Ishikawa (cell line): Measurements from ENCODE around the gene HSPA4L.

Experiments
- CEBPB ChIP-seq: IDR thresholded peaks from 2 replicates; pipeline ENCODE4 v1.6.1; 2012
- CREB1 ChIP-seq: IDR thresholded peaks from 2 replicates; pipeline ENCODE4 v1.6.1; 2012; ENCODE audit warnings: low read depth
- EGR1 ChIP-seq: IDR thresholded peaks from 2 replicates; pipeline ENCODE4 v1.6.1; 2012
- EP300 ChIP-seq: IDR thresholded peaks from 2 replicates; pipeline ENCODE4 v1.6.1; 2012; ENCODE audit warnings: borderline replicate concordance
- FOXM1 ChIP-seq: IDR thresholded peaks from 2 replicates; pipeline ENCODE4 v1.6.1; 2012; ENCODE audit warnings: low read depth, borderline replicate concordance
- NFIC ChIP-seq: IDR thresholded peaks from 2 replicates; pipeline ENCODE4 v1.6.1; 2012
- RAD21 ChIP-seq: IDR thresholded peaks from 2 replicates; pipeline ENCODE4 v1.6.1; 2012; ENCODE audit warnings: low read depth
- TAF1 ChIP-seq: IDR thresholded peaks from 2 replicates; pipeline ENCODE4 v1.6.1; 2012; ENCODE audit warnings: low read depth, mild to moderate bottlenecking
- TCF12 ChIP-seq: IDR thresholded peaks from 2 replicates; pipeline ENCODE4 v1.6.1; 2012; ENCODE audit warnings: low read depth
- TEAD4 ChIP-seq: IDR thresholded peaks from 2 replicates; pipeline ENCODE4 v1.6.1; 2012
- YY1 ChIP-seq: IDR thresholded peaks from 2 replicates; pipeline ENCODE4 v1.6.1; 2012; ENCODE audit warnings: low read depth
- ZBTB7A ChIP-seq: IDR thresholded peaks from 2 replicates; pipeline ENCODE4 v1.6.1; 2012; ENCODE audit warnings: low read depth
- TF ChIP-seq, protein P1 (sequence below): IDR thresholded peaks from 2 replicates; pipeline ENCODE4 v1.6.1; 2012
- TF ChIP-seq, protein P2 (sequence below): IDR thresholded peaks from 2 replicates; pipeline ENCODE4 v1.6.1; 2012; ENCODE audit warnings: low read depth, mild to moderate bottlenecking
- TF ChIP-seq, protein P3 (sequence below): IDR thresholded peaks from 2 replicates; pipeline ENCODE4 v1.6.1; 2012

HSPA4L gene

DNA sequence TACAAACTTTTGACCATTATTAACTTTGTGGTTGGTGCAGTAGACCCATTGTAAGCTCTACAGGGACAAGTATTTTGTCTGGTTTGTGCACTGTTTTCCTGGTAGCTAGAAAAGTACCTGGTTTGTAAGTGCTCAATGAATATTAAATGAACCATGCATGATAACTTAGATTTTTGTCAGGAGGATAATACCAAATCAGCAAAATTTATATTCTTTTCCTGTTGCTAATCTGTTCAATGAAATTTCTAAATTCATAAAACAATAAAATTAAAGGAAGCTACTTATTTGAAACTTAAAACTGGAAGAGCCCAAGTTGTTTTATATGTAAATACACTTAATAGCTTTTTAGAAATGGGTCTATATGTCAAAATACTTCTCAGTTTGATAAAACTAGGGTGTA is 17.6 kb downstream of the HSPA4L start:
- no peak for TF ChIP-seq ZBTB7A
- no peak for TF ChIP-seq EP300
- TF ChIP-seq RAD21 = no peak
- TF ChIP-seq CREB1 = no peak
- no peak for TF ChIP-seq NFIC
- no peak for TF ChIP-seq TCF12

DNA sequence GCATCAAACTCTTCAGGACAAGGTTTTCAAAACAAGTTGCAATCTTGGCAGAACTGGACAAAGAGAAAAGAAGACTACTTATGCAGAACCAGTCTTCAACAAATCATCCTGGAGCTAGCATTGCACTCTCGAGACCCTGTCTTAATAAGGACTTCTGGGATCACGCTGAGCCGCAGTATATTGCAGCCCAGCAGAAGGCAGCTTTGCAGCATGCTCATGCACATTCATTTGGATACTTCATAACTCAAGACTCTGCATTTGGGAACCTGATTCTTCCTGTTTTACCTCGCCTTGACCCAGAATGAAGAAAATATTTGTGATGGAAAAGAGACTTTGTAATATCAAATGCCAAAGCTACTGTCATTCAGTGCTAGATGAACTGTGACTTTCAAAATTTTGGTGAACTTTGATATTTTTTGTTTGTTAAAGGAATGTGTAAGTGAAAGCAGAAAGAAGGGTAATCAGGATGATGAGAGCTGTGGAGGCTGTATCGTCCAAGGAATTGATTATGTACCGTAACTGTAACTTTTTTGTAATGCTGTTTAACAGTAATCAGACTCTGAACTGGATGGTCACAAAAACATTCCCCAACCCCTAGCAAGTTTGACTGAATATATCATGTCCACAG is 27.2 kb downstream of the HSPA4L start:
- no peak for TF ChIP-seq TAF1
- no peak for TF ChIP-seq EP300
- no peak for TF ChIP-seq YY1
- no peak for TF ChIP-seq TEAD4
- TF ChIP-seq, protein P1, sequence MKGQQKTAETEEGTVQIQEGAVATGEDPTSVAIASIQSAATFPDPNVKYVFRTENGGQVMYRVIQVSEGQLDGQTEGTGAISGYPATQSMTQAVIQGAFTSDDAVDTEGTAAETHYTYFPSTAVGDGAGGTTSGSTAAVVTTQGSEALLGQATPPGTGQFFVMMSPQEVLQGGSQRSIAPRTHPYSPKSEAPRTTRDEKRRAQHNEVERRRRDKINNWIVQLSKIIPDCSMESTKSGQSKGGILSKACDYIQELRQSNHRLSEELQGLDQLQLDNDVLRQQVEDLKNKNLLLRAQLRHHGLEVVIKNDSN = no peak
- no peak for TF ChIP-seq FOXM1
- no peak for TF ChIP-seq CEBPB
- TF ChIP-seq EGR1 = no peak
- TF ChIP-seq, protein P2, sequence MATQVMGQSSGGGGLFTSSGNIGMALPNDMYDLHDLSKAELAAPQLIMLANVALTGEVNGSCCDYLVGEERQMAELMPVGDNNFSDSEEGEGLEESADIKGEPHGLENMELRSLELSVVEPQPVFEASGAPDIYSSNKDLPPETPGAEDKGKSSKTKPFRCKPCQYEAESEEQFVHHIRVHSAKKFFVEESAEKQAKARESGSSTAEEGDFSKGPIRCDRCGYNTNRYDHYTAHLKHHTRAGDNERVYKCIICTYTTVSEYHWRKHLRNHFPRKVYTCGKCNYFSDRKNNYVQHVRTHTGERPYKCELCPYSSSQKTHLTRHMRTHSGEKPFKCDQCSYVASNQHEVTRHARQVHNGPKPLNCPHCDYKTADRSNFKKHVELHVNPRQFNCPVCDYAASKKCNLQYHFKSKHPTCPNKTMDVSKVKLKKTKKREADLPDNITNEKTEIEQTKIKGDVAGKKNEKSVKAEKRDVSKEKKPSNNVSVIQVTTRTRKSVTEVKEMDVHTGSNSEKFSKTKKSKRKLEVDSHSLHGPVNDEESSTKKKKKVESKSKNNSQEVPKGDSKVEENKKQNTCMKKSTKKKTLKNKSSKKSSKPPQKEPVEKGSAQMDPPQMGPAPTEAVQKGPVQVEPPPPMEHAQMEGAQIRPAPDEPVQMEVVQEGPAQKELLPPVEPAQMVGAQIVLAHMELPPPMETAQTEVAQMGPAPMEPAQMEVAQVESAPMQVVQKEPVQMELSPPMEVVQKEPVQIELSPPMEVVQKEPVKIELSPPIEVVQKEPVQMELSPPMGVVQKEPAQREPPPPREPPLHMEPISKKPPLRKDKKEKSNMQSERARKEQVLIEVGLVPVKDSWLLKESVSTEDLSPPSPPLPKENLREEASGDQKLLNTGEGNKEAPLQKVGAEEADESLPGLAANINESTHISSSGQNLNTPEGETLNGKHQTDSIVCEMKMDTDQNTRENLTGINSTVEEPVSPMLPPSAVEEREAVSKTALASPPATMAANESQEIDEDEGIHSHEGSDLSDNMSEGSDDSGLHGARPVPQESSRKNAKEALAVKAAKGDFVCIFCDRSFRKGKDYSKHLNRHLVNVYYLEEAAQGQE = no peak
- TF ChIP-seq CREB1 = no peak
- TF ChIP-seq, protein P3, sequence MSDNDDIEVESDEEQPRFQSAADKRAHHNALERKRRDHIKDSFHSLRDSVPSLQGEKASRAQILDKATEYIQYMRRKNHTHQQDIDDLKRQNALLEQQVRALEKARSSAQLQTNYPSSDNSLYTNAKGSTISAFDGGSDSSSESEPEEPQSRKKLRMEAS = no peak
- no peak for TF ChIP-seq ZBTB7A

DNA sequence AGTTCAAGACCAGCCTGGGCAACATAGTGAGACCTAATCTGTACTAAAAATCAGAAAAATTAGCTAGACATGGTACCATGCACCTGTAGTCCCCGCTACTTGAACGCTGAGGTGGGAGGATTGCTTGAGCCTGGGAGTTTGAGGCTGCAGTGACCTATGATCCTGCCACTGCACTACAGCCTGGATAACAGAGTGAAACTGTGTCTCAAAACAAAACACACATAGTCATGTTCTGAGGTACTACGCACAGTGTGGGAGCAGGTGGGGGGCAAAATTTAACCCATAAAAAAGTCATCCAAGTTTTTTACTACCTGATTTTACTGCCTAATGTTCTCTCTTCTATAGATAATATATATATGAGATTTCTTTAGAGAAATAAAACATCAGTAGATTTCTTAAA is 28.4 kb downstream of the HSPA4L start:
- TF ChIP-seq TAF1 (no peak), FOXM1 (no peak), TEAD4 (no peak), ZBTB7A (no peak), NFIC (no peak), CEBPB (no peak), CREB1 (no peak), RAD21 (no peak), YY1 (no peak), EGR1 (no peak), TCF12 (no peak), EP300 (no peak)
- TF ChIP-seq, protein P1 = no peak
- TF ChIP-seq, protein P3 = no peak
- TF ChIP-seq, protein P2 = no peak

DNA sequence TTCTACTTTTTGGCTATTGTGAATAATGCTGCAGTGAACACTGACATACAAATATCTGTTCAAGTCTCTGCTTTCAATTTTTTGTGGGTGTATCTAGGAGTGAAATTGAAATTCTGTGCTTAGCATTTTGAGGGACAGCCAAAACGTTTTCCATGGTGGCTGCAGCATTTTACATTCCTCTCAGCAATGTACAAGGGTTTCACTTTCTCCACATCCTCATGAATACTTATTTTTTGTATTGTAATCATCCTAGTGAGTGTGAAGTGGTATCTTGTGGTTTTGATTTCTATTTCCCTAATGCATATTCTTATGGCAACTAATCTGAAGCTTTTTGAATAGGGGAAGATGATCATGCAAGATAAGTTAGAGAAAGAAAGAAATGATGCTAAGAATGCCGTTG is 40.3 kb downstream of the HSPA4L start:
- TF ChIP-seq YY1 (no peak), EGR1 (no peak), FOXM1 (no peak), ZBTB7A (no peak), EP300 (no peak), CREB1 (no peak), RAD21 (no peak), NFIC (no peak), TEAD4 (no peak), TAF1 (no peak), CEBPB (no peak), TCF12 (no peak)
- TF ChIP-seq, protein P1 = no peak
- TF ChIP-seq, protein P2 = no peak
